ENCODE measurements around the gene CFB.

Gene CFB

DNA sequence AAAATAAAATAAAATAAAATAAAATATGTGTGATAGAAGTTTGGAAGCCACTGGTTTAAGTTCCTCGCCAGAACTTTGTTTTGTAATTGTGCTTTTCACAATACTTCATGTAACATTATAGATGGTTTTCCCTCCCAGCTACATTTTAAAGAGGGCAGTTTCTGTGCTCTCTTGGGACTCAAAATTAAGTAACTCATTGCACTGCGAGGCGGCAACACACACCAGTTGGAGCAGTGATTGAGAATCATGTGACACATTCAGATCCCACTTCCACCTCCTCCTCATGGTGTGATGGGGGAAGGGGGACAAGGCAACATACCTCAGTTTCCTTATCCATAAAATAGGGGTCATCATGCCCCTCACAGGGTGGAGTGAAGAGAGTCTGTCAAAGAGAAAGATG is 10.9 kb upstream of the CFB start:
- Histone ChIP-seq H3K4me1 (ENCODE audit: control insufficient read depth, insufficient read depth, low read length) (peaks cover under 1% of the 10 kb centered on the region), H3K9ac (ENCODE audit: low read depth, low read length) (no peak overlapping the region), H3K4me2 (ENCODE audit: low read length) (no peak overlapping the region), H3K27me3 (ENCODE audit: control insufficient read depth, insufficient read depth, low read length) (peaks cover 14% of the 10 kb centered on the region), H3K4me3 (ENCODE audit: low read length) (no peak overlapping the region), H3K36me3 (ENCODE audit: insufficient read depth, low read length) (no peaks in the 10 kb centered on the region), H3K9me3 (replicated peaks; ENCODE audit: low read length) (no peaks in the 10 kb centered on the region)

DNA sequence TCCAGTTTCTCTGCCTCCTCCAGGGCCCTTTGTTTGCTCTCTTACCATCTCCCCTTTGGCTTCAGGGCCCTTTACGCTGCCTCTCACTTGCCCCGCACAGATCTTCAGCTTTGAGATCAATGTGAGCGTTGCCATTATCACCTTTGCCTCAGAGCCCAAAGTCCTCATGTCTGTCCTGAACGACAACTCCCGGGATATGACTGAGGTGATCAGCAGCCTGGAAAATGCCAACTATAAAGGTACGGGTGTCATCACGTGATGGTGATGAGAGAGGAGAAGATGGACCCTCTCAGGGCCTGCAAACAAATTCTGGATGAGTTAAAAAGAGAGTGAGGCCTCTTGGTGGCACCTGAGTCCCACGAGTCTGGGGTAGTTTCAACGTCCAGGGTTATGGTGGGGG is 10.1 kb upstream of the CFB start:
- H3K27me3 ChIP-seq (ENCODE audit: control insufficient read depth, insufficient read depth, low read length): peaks cover 14% of the 10 kb centered on the region
- H3K4me1 ChIP-seq (ENCODE audit: control insufficient read depth, insufficient read depth, low read length): peaks cover 5% of the 10 kb centered on the region
- H3K4me2 ChIP-seq (ENCODE audit: low read length): no peak overlapping the region
- no peaks in the 10 kb centered on the region for H3K9me3 ChIP-seq (replicated peaks; ENCODE audit: low read length)
- H3K9ac ChIP-seq (ENCODE audit: low read depth, low read length): no peak overlapping the region
- H3K4me3 ChIP-seq (ENCODE audit: low read length): no peak overlapping the region
- H3K36me3 ChIP-seq (ENCODE audit: insufficient read depth, low read length): no peaks in the 10 kb centered on the region

DNA sequence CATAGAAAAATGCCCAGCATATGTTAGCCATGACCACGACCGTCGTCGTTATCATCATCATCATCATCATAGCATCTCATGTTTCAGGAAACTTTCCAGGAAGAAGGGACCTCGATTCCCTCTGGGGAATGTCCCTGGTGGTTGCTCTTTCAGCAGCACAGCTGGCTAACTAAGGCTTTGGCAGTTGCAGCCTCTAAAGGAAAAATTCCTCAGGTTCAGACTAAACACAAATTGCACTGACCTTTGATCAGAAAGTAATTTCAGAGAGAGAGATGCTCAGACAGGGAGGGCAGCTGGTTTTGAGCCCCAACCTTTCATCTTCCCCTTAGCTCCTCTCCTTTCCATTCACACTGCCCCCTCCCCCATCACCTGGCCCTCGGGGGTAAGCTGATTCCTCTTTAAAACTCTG is 5.6 kb upstream of the CFB start:
- Histone ChIP-seq H3K4me2 (ENCODE audit: low read length) (no peak overlapping the region), H3K27me3 (ENCODE audit: control insufficient read depth, insufficient read depth, low read length) (peaks cover 18% of the 10 kb centered on the region), H3K4me3 (ENCODE audit: low read length) (no peak overlapping the region), H3K4me1 (ENCODE audit: control insufficient read depth, insufficient read depth, low read length) (peaks cover 10% of the 10 kb centered on the region), H3K36me3 (ENCODE audit: insufficient read depth, low read length) (no peaks in the 10 kb centered on the region), H3K9me3 (replicated peaks; ENCODE audit: low read length) (no peaks in the 10 kb centered on the region), H3K9ac (ENCODE audit: low read depth, low read length) (no peak overlapping the region)

DNA sequence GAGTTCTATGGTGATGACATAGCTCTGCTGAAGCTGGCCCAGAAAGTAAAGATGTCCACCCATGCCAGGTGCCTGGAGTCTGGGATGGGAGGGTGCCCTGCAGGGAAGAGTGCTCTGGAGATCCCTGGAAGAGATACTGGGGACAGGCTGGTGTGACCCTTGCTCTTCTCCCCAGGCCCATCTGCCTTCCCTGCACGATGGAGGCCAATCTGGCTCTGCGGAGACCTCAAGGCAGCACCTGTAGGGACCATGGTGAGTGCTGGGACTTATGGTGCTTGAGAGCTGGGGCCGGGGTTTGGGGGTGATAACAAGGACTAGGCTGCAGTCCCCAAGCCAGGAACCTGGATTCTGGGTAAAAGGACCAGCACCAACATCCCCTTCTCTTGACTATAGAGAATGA is 2.2 kb upstream of the CFB start:
- Histone ChIP-seq H3K9me3 (replicated peaks; ENCODE audit: low read length) (no peaks in the 10 kb centered on the region), H3K4me3 (ENCODE audit: low read length) (no peak overlapping the region), H3K27me3 (ENCODE audit: control insufficient read depth, insufficient read depth, low read length) (peaks cover 18% of the 10 kb centered on the region), H3K9ac (ENCODE audit: low read depth, low read length) (no peak overlapping the region), H3K36me3 (ENCODE audit: insufficient read depth, low read length) (no peaks in the 10 kb centered on the region), H3K4me2 (ENCODE audit: low read length) (no peak overlapping the region), H3K4me1 (ENCODE audit: control insufficient read depth, insufficient read depth, low read length) (peaks cover 23% of the 10 kb centered on the region)

DNA sequence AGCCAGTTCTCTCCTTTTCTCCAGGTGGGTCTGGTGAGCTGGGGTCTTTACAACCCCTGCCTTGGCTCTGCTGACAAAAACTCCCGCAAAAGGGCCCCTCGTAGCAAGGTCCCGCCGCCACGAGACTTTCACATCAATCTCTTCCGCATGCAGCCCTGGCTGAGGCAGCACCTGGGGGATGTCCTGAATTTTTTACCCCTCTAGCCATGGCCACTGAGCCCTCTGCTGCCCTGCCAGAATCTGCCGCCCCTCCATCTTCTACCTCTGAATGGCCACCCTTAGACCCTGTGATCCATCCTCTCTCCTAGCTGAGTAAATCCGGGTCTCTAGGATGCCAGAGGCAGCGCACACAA is 765 bp upstream of the CFB start:
- Histone ChIP-seq H3K27me3 (ENCODE audit: control insufficient read depth, insufficient read depth, low read length) (peaks cover 18% of the 10 kb centered on the region), H3K9ac (ENCODE audit: low read depth, low read length) (no peak overlapping the region), H3K4me2 (ENCODE audit: low read length) (peak overlapping the region; percentile 85), H3K9me3 (replicated peaks; ENCODE audit: low read length) (no peaks in the 10 kb centered on the region), H3K4me3 (ENCODE audit: low read length) (peak overlapping the region; percentile 29), H3K4me1 (ENCODE audit: control insufficient read depth, insufficient read depth, low read length) (peaks cover 27% of the 10 kb centered on the region), H3K36me3 (ENCODE audit: insufficient read depth, low read length) (no peaks in the 10 kb centered on the region)

DNA sequence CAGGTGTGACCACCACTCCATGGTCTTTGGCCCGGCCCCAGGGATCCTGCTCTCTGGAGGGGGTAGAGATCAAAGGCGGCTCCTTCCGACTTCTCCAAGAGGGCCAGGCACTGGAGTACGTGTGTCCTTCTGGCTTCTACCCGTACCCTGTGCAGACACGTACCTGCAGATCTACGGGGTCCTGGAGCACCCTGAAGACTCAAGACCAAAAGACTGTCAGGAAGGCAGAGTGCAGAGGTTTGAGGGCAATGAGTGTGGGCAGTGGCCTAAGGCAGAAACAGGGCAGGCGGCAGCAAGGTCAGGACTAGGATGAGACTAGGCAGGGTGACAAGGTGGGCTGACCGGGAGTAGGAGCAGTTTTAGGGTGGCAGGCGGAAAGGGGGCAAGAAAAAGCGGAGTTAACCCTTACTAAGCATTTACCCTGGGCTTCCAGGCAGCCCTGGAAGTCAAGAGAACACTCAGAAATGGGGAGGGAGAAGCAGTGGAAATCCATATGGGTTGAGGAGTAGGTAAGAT is 533 bp downstream of the CFB start:
- Histone ChIP-seq H3K4me1 (ENCODE audit: control insufficient read depth, insufficient read depth, low read length) (peaks cover 23% of the 10 kb centered on the region), H3K27me3 (ENCODE audit: control insufficient read depth, insufficient read depth, low read length) (peaks cover 18% of the 10 kb centered on the region), H3K4me2 (ENCODE audit: low read length) (peak overlapping the region; percentile 85), H3K36me3 (ENCODE audit: insufficient read depth, low read length) (peaks cover 10% of the 10 kb centered on the region), H3K9ac (ENCODE audit: low read depth, low read length) (no peak overlapping the region), H3K9me3 (replicated peaks; ENCODE audit: low read length) (no peaks in the 10 kb centered on the region), H3K4me3 (ENCODE audit: low read length) (no peak overlapping the region)

DNA sequence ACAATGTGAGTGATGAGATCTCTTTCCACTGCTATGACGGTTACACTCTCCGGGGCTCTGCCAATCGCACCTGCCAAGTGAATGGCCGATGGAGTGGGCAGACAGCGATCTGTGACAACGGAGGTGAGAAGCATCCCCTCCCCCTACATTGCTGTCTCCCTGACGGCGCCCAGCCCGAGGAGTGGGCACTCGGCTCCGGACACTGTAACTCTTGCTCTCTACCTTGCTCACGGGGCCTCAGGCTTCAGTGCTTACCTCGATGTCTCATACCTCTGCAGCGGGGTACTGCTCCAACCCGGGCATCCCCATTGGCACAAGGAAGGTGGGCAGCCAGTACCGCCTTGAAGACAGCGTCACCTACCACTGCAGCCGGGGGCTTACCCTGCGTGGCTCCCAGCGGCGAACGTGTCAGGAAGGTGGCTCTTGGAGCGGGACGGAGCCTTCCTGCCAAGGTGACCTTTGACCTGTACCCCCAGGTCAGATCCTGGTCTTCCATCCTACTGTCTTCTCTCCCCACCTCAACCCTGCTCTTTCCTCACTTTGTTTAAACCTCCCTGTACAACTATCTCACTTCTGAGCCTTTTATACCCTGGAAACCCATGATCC is 1.3 kb downstream of the CFB start:
- peaks cover 23% of the 10 kb centered on the region for H3K4me1 ChIP-seq (ENCODE audit: control insufficient read depth, insufficient read depth, low read length)
- peaks cover 17% of the 10 kb centered on the region for H3K27me3 ChIP-seq (ENCODE audit: control insufficient read depth, insufficient read depth, low read length)
- H3K36me3 ChIP-seq (ENCODE audit: insufficient read depth, low read length): peaks cover 18% of the 10 kb centered on the region
- no peaks in the 10 kb centered on the region for H3K9me3 ChIP-seq (replicated peaks; ENCODE audit: low read length)
- no peak overlapping the region for H3K9ac ChIP-seq (ENCODE audit: low read depth, low read length)
- H3K4me3 ChIP-seq (ENCODE audit: low read length): no peak overlapping the region
- H3K4me2 ChIP-seq (ENCODE audit: low read length): no peak overlapping the region

DNA sequence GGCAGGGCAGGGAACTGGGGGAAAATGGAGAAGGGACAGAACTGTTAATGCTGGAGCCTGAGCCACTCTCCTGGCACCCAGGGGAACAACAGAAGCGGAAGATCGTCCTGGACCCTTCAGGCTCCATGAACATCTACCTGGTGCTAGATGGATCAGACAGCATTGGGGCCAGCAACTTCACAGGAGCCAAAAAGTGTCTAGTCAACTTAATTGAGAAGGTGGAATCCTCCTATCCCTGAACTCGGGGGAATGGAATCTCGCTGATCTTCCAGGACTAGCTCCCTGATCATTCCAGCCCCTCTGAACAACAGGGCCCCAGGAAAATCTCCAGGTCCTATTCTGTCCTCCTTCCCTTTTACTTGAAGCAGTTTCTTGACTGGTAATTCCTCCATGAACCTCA is 2.0 kb downstream of the CFB start:
- Histone ChIP-seq H3K9me3 (replicated peaks; ENCODE audit: low read length) (no peaks in the 10 kb centered on the region), H3K27me3 (ENCODE audit: control insufficient read depth, insufficient read depth, low read length) (peaks cover 10% of the 10 kb centered on the region), H3K4me1 (ENCODE audit: control insufficient read depth, insufficient read depth, low read length) (peaks cover 23% of the 10 kb centered on the region), H3K4me3 (ENCODE audit: low read length) (no peak overlapping the region), H3K4me2 (ENCODE audit: low read length) (no peak overlapping the region), H3K36me3 (ENCODE audit: insufficient read depth, low read length) (peaks cover 23% of the 10 kb centered on the region), H3K9ac (ENCODE audit: low read depth, low read length) (no peak overlapping the region)

DNA sequence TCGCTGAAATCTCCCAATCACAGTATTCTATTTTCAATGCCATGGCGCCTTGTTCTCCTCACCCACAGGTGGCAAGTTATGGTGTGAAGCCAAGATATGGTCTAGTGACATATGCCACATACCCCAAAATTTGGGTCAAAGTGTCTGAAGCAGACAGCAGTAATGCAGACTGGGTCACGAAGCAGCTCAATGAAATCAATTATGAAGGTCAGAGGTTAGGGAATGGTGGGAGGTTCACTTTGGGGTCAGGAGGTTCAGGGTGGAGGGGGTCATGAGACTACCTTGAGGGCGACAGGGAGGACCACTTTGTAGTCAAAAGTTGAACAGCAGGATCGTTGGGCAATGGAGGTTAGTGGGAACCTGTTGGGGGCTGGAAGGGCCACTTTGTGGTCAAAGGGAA is 2.4 kb downstream of the CFB start:
- Histone ChIP-seq H3K4me1 (ENCODE audit: control insufficient read depth, insufficient read depth, low read length) (peaks cover 23% of the 10 kb centered on the region), H3K36me3 (ENCODE audit: insufficient read depth, low read length) (peaks cover 27% of the 10 kb centered on the region), H3K9me3 (replicated peaks; ENCODE audit: low read length) (no peaks in the 10 kb centered on the region), H3K27me3 (ENCODE audit: control insufficient read depth, insufficient read depth, low read length) (peaks cover 7% of the 10 kb centered on the region), H3K4me3 (ENCODE audit: low read length) (no peak overlapping the region), H3K9ac (ENCODE audit: low read depth, low read length) (no peak overlapping the region), H3K4me2 (ENCODE audit: low read length) (no peak overlapping the region)

DNA sequence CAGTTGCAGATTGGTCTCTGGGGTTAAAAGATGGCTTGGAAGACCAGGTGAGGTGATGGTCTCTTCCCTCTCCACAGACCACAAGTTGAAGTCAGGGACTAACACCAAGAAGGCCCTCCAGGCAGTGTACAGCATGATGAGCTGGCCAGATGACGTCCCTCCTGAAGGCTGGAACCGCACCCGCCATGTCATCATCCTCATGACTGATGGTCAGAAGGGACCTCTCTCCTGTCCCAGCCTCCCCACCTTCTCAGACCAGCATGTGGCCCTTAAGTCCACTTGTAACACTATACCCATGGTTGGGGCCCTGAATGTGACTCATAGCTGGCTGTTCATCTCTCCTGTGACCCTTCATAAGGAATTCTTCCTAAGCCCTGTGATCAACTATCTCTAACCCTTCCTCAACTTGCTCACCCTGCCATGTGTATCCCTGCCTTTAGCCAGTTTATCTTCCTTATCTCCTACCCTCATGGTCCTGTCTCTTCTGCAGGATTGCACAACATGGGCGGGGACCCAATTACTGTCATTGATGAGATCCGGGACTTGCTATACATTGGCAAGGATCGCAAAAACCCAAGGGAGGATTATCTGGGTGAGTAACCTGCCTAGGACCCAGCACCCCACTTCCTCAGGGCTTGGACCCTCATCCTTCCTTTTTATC is 3.0 kb downstream of the CFB start:
- Histone ChIP-seq H3K4me2 (ENCODE audit: low read length) (no peak overlapping the region), H3K9ac (ENCODE audit: low read depth, low read length) (no peak overlapping the region), H3K4me1 (ENCODE audit: control insufficient read depth, insufficient read depth, low read length) (peaks cover 23% of the 10 kb centered on the region), H3K27me3 (ENCODE audit: control insufficient read depth, insufficient read depth, low read length) (peaks cover under 1% of the 10 kb centered on the region), H3K4me3 (ENCODE audit: low read length) (no peak overlapping the region), H3K36me3 (ENCODE audit: insufficient read depth, low read length) (peaks cover 33% of the 10 kb centered on the region), H3K9me3 (replicated peaks; ENCODE audit: low read length) (no peaks in the 10 kb centered on the region)

DNA sequence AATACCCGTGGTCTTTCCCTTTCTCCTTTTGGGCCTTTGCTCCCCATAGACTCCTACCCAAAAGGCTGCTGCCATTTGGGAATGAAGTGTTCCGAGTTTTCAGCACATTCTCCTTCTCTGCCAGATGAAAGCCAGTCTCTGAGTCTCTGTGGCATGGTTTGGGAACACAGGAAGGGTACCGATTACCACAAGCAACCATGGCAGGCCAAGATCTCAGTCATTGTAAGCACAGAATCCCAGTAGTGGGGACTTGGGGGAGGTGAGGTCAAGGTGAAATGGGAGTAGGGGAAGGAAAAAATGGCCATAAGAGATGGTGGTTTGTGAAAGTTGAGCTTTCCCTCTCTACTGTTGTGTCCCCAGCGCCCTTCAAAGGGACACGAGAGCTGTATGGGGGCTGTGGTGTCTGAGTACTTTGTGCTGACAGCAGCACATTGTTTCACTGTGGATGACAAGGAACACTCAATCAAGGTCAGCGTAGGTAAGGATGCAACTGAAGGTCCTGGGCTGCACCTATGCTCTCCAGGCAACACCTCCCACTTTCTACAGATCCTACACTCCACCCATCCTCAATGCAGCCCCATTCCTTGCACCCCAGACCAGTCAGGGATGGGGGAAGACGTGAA is 4.1 kb downstream of the CFB start:
- Histone ChIP-seq H3K9ac (ENCODE audit: low read depth, low read length) (no peak overlapping the region), H3K36me3 (ENCODE audit: insufficient read depth, low read length) (peaks cover 45% of the 10 kb centered on the region), H3K9me3 (replicated peaks; ENCODE audit: low read length) (no peaks in the 10 kb centered on the region), H3K4me2 (ENCODE audit: low read length) (no peak overlapping the region), H3K27me3 (ENCODE audit: control insufficient read depth, insufficient read depth, low read length) (no peaks in the 10 kb centered on the region), H3K4me1 (ENCODE audit: control insufficient read depth, insufficient read depth, low read length) (peaks cover 20% of the 10 kb centered on the region), H3K4me3 (ENCODE audit: low read length) (no peak overlapping the region)

Measured in skeletal muscle satellite cell (primary cell).